Activated CD4-positive, CD25-positive, alpha-beta regulatory T cell treated with anti-CD3 and anti-CD28 coated beads, Interleukin-2, amount 50 U/mL, for 72 hours (primary cell): ENCODE data around the gene ZBTB20.

Experiments used
- DNase-seq: peaks from one replicate; pipeline ENCODE4 v3.0.0; 2021

ZBTB20 gene

GRCh38 chr3:114308830-114309229, 838.3 kb downstream of the ZBTB20 start:
- DNase-seq, result peak; percentile 61

- no peak for DNase-seq
These were observed 838.7 kb downstream of the ZBTB20 start for GRCh38 chr3:114308377-114308776.

- DNase-seq, result no peak
These were observed 839.3 kb downstream of the ZBTB20 start for GRCh38 chr3:114307832-114308231.

- DNase-seq, result peak; percentile 48
These were observed 839.8 kb downstream of the ZBTB20 start for GRCh38 chr3:114307222-114307830.

GRCh38 chr3:114299941-114300624, 847.0 kb downstream of the ZBTB20 start:
- no peak for DNase-seq

- DNase-seq, result no peak
These were observed 847.7 kb downstream of the ZBTB20 start for GRCh38 chr3:114299421-114299820.

- no peak for DNase-seq
These were observed 851.1 kb downstream of the ZBTB20 start for GRCh38 chr3:114295946-114296345.

GRCh38 chr3:114294940-114295480, 852.1 kb downstream of the ZBTB20 start:
- no peak for DNase-seq

- peak; percentile 63 for DNase-seq
These were observed 853.1 kb downstream of the ZBTB20 start, which contains the start of gene TIGIT for GRCh38 chr3:114293838-114294535. Gene TIGIT, plus strand, starts transcription at chr3:114294028. Its CDS starts 34 bp downstream, at chr3:114294062.

GRCh38 chr3:114290911-114291901, 855.9 kb downstream of the ZBTB20 start:
- peak; percentile 96 for DNase-seq

- DNase-seq, result no peak
These were observed 860.8 kb downstream of the ZBTB20 start for GRCh38 chr3:114286266-114286665.

- DNase-seq, result no peak
These were observed 861.3 kb downstream of the ZBTB20 start for GRCh38 chr3:114285648-114286230.

GRCh38 chr3:114284644-114285043, 862.4 kb downstream of the ZBTB20 start:
- no peak for DNase-seq
